Left colon (tissue), 2 donors: ENCODE data around the gene RHNO1. TPM values are rescaled to one million over a fixed set of nuclear protein-coding genes. Genes with fewer than 3 reads are reported as not detected.

ENCODE experiments used
- total RNA-seq, 2 donors: library from RNA; stranded (reverse); fragmentation: NEBNext Ultra II Directional; extraction: Animal tissue kit (Norgen Biotek cat#: 25700); gene quantifications; one replicate each; pipeline ENCODE4 v1.2.1, GENCODE V29; 2021
- donor health status: DM: no; HTN: no; CAD: no.
- donor health status: DM: yes; HTN: yes; CAD: no.

RHNO1 gene
- total RNA-seq, 2 donors from 2014 or later, result 18.5 to 20.6 TPM

Other genes with a start within 250 kb of the RHNO1 start
- gene FKBP4, start 82.3 kb upstream of the RHNO1 start, total RNA-seq, result 10 to 100 TPM; 66.3 to 67.9 TPM
- gene ITFG2, start 64.6 kb upstream of the RHNO1 start, total RNA-seq, result 10 to 100 TPM; 31.3 to 31.8 TPM
- gene NRIP2, start 42.2 kb upstream of the RHNO1 start, total RNA-seq, result 1 to 10 TPM; 1.2 to 1.8 TPM
- gene TEX52, start 20.2 kb upstream of the RHNO1 start, total RNA-seq, result not detected
- 10 to 100 TPM in 1 of 2 donors, 1 to 10 TPM in 1; 6.5 to 19.8 TPM for gene FOXM1, start within 50 bp of the RHNO1 start, total RNA-seq
- 1 to 10 TPM; 7.5 to 9.9 TPM for gene TULP3, start 13.7 kb downstream of the RHNO1 start, total RNA-seq
- 1 to 10 TPM; 6.0 to 9.0 TPM for gene TEAD4, start 82.2 kb downstream of the RHNO1 start, total RNA-seq
- 1 to 10 TPM; 7.1 to 9.6 TPM for gene TSPAN9, start 200.2 kb downstream of the RHNO1 start, total RNA-seq